K562 (cell line): ENCODE data around the gene CNTN3. TPM values are rescaled to one million over a fixed set of nuclear protein-coding genes. Genes with fewer than 3 reads are reported as not detected.

Experiments
- ATAC-seq: fragments of 200-7000 bp; cut with Tn5 transposase; 3 replicates; pipeline ENCODE4 v1.9.1; 2020; ENCODE audit warnings: moderate library complexity
- BruUV-seq: library from RNA; stranded (reverse); fragments of 400-500 nt; replicated peaks from 2 replicates; lab custom pipeline; 2021; lab: Mats Ljungman, UMichigan
- CTCF ChIA-PET: fragments of 300-600 bp; formaldehyde crosslinking; extraction: SDS; loops from one replicate; lab custom pipeline; 2021; ENCODE audit warnings: low intra/inter-chr PET ratio; lab: Yijun Ruan, JAX
- POLR2A ChIA-PET: fragments of 300-600, 350-650 bp; sonication (Branson Sonifier 250); formaldehyde crosslinking; extraction: SDS; loops from one replicate; lab custom pipeline; 2021; ENCODE audit warnings: antibody characterized with exemption, inconsistent platforms; lab: Yijun Ruan, JAX
- DNase-seq, 4 experiments: peaks; one replicate each; pipeline versions ENCODE4 v3.0.0 to v3.0.0-alpha.2; 2011 to 2018; ENCODE audit warnings: low spot score in 3 of 4, mixed read lengths in 3 of 4; ENCODE audit errors: extremely low read depth in 1 of 4
- FAIRE-seq: peaks from 2 replicates; lab custom pipeline; 2011; peaks lifted over from hg19 to GRCh38; lab: Jason Lieb, UNC
- H2AFZ ChIP-seq: 2 replicates; pipeline ENCODE4 v1.6.0; 2011; ENCODE audit warnings: low read depth, low read length, control low read depth, inconsistent platforms
- H3K27ac ChIP-seq: fragments of 200-600 bp; 3 replicates; pipeline ENCODE4 v1.8.0; 2011; ENCODE audit warnings: low read depth, mild to moderate bottlenecking, control low read depth, inconsistent platforms, low read length, moderate library complexity, mixed read lengths; ENCODE audit errors: extremely low read depth
- H3K27me3 ChIP-seq, 2 experiments: fragments of 300-600 bp in 1 of 2; 2 replicates in 1 of 2; 3 replicates in 1 of 2; pipeline versions ENCODE4 v1.6.0 to v1.8.0; 2011; ENCODE audit warnings: inconsistent platforms in 2 of 2, low read length in 2 of 2, mild to moderate bottlenecking in 1 of 2, mixed read lengths in 1 of 2, moderate library complexity in 1 of 2; ENCODE audit not compliant: control insufficient read depth in 2 of 2, insufficient read depth in 2 of 2
- H3K36me3 ChIP-seq: fragments of 300-600 bp; 3 replicates; pipeline ENCODE4 v1.8.0; 2011; ENCODE audit warnings: mild to moderate bottlenecking, low read length, inconsistent platforms; ENCODE audit not compliant: control insufficient read depth, insufficient read depth
- H3K4me1 ChIP-seq, 2 experiments: fragments of 200-600 bp in 1 of 2; replicated peaks in 1 of 2; 2 replicates in 1 of 2; 3 replicates in 1 of 2; pipeline versions ENCODE4 v1.5.1 to v1.8.0; 2011; ENCODE audit warnings: inconsistent platforms in 2 of 2, low read length in 2 of 2, mild to moderate bottlenecking in 1 of 2, mixed read lengths in 1 of 2, moderate library complexity in 1 of 2; ENCODE audit not compliant: control insufficient read depth in 2 of 2, insufficient read depth in 2 of 2
- H3K4me2 ChIP-seq: 2 replicates; pipeline ENCODE4 v1.6.1; 2011; ENCODE audit warnings: low read length, control low read depth, inconsistent platforms, mixed read lengths; ENCODE audit not compliant: insufficient read depth
- H3K4me3 ChIP-seq: fragments of 200-600 bp; sonication (generic), shearing (Covaris generic); 2 replicates; pipeline ENCODE4 v1.5.1; 2016; ENCODE audit warnings: control low read depth, inconsistent platforms
- H3K79me2 ChIP-seq: fragments of 200-600 bp; 3 replicates; pipeline ENCODE4 v1.8.0; 2011; ENCODE audit warnings: low read length, inconsistent platforms; ENCODE audit not compliant: control insufficient read depth, insufficient read depth
- H3K9ac ChIP-seq, 2 experiments: 2 replicates each; pipeline versions ENCODE4 v1.6.0 to v1.6.1; 2011; ENCODE audit warnings: low read depth in 2 of 2, low read length in 2 of 2, control low read depth in 1 of 2, inconsistent platforms in 1 of 2, mild to moderate bottlenecking in 1 of 2, mixed read lengths in 1 of 2; ENCODE audit not compliant: insufficient read depth in 1 of 2
- H3K9me1 ChIP-seq: one replicate; pipeline ENCODE4 v1.6.0; 2011; ENCODE audit warnings: inconsistent platforms, mild to moderate bottlenecking, low read length, moderate library complexity; ENCODE audit not compliant: control insufficient read depth, insufficient read depth
- H3K9me3 ChIP-seq: replicated peaks from 2 replicates; pipeline ENCODE4 v1.5.1; 2011; ENCODE audit warnings: low read depth, low read length, inconsistent platforms; ENCODE audit not compliant: control insufficient read depth, insufficient read depth
- H4K20me1 ChIP-seq: replicated peaks from 2 replicates; pipeline ENCODE4 v1.6.1; 2011; ENCODE audit warnings: low read length, inconsistent platforms, mixed read lengths; ENCODE audit not compliant: control insufficient read depth, insufficient read depth
- CAMTA2 ChIP-seq: fragments of 250-450 bp; sonication (Bioruptor Pico); conservative IDR thresholded peaks from 2 replicates; pipeline ENCODE4 v1.5.1; 2022
- GTF2F1 ChIP-seq: IDR thresholded peaks from 2 replicates; pipeline ENCODE4 v1.6.1; 2011; ENCODE audit warnings: low read depth, low read length, improper control_type of control experiment
- HNRNPUL1 ChIP-seq: fragments of 200-400 bp; formaldehyde crosslinking; IDR thresholded peaks from 2 replicates; pipeline ENCODE4 v1.6.1; 2017; ENCODE audit warnings: low read length
- LARP7 ChIP-seq: fragments of 450-650 bp; IDR thresholded peaks from 2 replicates; pipeline ENCODE4 v1.6.1; 2016
- MIER1 ChIP-seq: fragments of 450-650 bp; IDR thresholded peaks from 2 replicates; pipeline ENCODE4 v1.6.1; 2016; ENCODE audit warnings: antibody characterized with exemption, mild to moderate bottlenecking, low read depth
- RBFOX2 ChIP-seq: fragments of 200-400 bp; formaldehyde crosslinking; IDR thresholded peaks from 2 replicates; pipeline ENCODE4 v1.6.1; 2017; ENCODE audit warnings: low read depth, mild to moderate bottlenecking, low read length, moderate library complexity
- TAF15 ChIP-seq: fragments of 200-400 bp; formaldehyde crosslinking; IDR thresholded peaks from 2 replicates; pipeline ENCODE4 v1.6.1; 2017; ENCODE audit warnings: mild to moderate bottlenecking, low read depth, low read length, moderate library complexity
- TCFL5 ChIP-seq: fragments of 250-450 bp; sonication (Bioruptor Pico); conservative IDR thresholded peaks from 2 replicates; pipeline ENCODE4 v1.6.1; 2021; ENCODE audit warnings: mild to moderate bottlenecking, moderate library complexity, matching md5 sums
- ZFP1 ChIP-seq: fragments of 450-650 bp; formaldehyde crosslinking; IDR thresholded peaks from 2 replicates; pipeline ENCODE4 v1.4.0; 2020; ENCODE audit warnings: mild to moderate bottlenecking, mixed read lengths
- ZNF695 ChIP-seq: fragments of 450-650 bp; formaldehyde crosslinking; IDR thresholded peaks from 2 replicates; pipeline ENCODE4 v1.4.0; 2020; ENCODE audit warnings: mild to moderate bottlenecking, moderate library complexity
- WGBS: fragments of 100-300 bp; shearing (Covaris generic); methylation state at CpG from one replicate; pipeline ENCODE4 v1.1.6; 2016; ENCODE audit warnings: low coverage, mixed read lengths; ENCODE audit not compliant: insufficient coverage; ENCODE audit errors: missing lambda C conversion rate; 5-methylcytosine and 5-hydroxymethylcytosine counted together
- in situ Hi-C: fragments of 300-500 bp; cut with MboI; formaldehyde crosslinking; loops from 4 replicates; pipeline ENCODE4 v1.15.0; 2018; ENCODE audit warnings: inconsistent platforms, mixed read lengths
- intact Hi-C: fragments of 100-400 bp; cut with micrococcal nuclease; formaldehyde crosslinking; loops from 2 replicates; pipeline ENCODE4 v1.14.2; 2022
- polyA plus RNA-seq, 8 experiments: library from polyadenylated mRNA; depleted of rRNA in 4 of 8; stranded (reverse) in 5 of 8; unstranded in 3 of 8; fragments of >200 nt; fragmentation: Nextera tagmentation in 2 of 8; fragmentation: Illumina TruSeq in 1 of 8; extraction: Ambion mirVana in 2 of 8; extraction: Trizol in 1 of 8; gene quantifications; 2 replicates each; pipeline versions ENCODE4 v1.2.1 to v1.2.3, GENCODE V29; 2011 to 2014; ENCODE audit warnings: inconsistent platforms in 1 of 8, missing spikeins in 1 of 8
- total RNA-seq, 7 experiments: library from RNA; depleted of rRNA in 6 of 7; stranded (reverse); fragments of >200 nt in 6 of 7; fragmentation: Illumina TruSeq in 2 of 7; extraction: Trizol in 2 of 7; gene quantifications; 2 replicates each; pipeline versions ENCODE4 v1.2.1 to v1.2.3, GENCODE V29; 2011 to 2021; ENCODE audit warnings: low replicate concordance in 1 of 7
- TF ChIP-seq, protein P1 (sequence below): fragments of 450-650 bp; IDR thresholded peaks from 2 replicates; pipeline ENCODE4 v1.6.1; 2017; ENCODE audit warnings: mild to moderate bottlenecking, moderate library complexity
- TF ChIP-seq, protein P2 (sequence below), 2 experiments: fragments of 150-350 bp in 1 of 2; IDR thresholded peaks; 2 replicates each; pipeline ENCODE4 v1.6.1; 2012 to 2016; ENCODE audit warnings: low read depth in 2 of 2, low read length in 2 of 2, mild to moderate bottlenecking in 1 of 2, moderate library complexity in 1 of 2

The CNTN3 gene
- total and polyA plus RNA-seq, 9 of the 15 experiments (the other 6 are each of a cell fraction or from before 2014, with no cell fraction given), result 0.01 to 0.07 (median 0.03) TPM; not detected in 3

DNA sequence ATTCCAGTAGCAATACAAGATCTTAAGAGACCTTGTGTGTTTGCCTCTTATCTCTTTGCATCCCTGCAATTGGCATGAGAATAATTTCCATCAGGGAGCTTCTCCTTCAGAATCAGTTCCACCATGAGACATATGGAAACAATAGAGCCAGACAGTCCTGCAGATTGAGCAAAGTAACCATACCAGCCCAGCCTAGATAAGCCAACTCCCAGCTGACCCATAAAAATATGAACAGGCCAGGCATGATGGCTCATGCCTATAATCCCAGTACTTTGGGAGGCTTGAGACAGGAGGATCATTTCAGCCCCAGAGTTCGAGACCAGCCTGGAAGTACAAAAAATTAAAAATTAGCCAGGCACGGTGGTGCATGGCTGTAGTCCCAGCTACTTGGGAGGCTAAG is 12.7 kb downstream of the CNTN3 start:
- H3K4me3 ChIP-seq, result no peak overlapping the region
- no peak overlapping the region for H3K9ac ChIP-seq
- intact Hi-C loops (no loop called here), in situ Hi-C loops (no loop called here)
- ATAC-seq (no peak), DNase-seq (no peak)
- no peaks in the 10 kb centered on the region for H4K20me1 ChIP-seq
- WGBS, result 5% methylated on average over 2 of the region's 2 CpGs
- H2AFZ ChIP-seq, result no peak overlapping the region
- POLR2A ChIA-PET, result no interaction called here
- H3K4me2 ChIP-seq, result no peak overlapping the region
- H3K79me2 ChIP-seq, result no peaks in the 10 kb centered on the region
- no peak overlapping the region for H3K27ac ChIP-seq
- H3K36me3 ChIP-seq, result no peaks in the 10 kb centered on the region
- H3K4me1 ChIP-seq, result no peaks in the 10 kb centered on the region
- no peaks in the 10 kb centered on the region for H3K9me1 ChIP-seq
- TF ChIP-seq HNRNPUL1, result no peak
- no peak for TF ChIP-seq LARP7
- TF ChIP-seq RBFOX2, result no peak
- TF ChIP-seq, protein P1, sequence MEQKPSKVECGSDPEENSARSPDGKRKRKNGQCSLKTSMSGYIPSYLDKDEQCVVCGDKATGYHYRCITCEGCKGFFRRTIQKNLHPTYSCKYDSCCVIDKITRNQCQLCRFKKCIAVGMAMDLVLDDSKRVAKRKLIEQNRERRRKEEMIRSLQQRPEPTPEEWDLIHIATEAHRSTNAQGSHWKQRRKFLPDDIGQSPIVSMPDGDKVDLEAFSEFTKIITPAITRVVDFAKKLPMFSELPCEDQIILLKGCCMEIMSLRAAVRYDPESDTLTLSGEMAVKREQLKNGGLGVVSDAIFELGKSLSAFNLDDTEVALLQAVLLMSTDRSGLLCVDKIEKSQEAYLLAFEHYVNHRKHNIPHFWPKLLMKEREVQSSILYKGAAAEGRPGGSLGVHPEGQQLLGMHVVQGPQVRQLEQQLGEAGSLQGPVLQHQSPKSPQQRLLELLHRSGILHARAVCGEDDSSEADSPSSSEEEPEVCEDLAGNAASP, result no peak
- TF ChIP-seq CAMTA2 (CRISPR knock-in tag), result no peak
- TF ChIP-seq ZFP1, result no peak
- TF ChIP-seq TCFL5 (CRISPR knock-in tag), result no peak
- no peak for TF ChIP-seq GTF2F1
- no peak for TF ChIP-seq MIER1
- no peak for TF ChIP-seq ZNF695 (CRISPR knock-in tag)
- TF ChIP-seq, protein P2, sequence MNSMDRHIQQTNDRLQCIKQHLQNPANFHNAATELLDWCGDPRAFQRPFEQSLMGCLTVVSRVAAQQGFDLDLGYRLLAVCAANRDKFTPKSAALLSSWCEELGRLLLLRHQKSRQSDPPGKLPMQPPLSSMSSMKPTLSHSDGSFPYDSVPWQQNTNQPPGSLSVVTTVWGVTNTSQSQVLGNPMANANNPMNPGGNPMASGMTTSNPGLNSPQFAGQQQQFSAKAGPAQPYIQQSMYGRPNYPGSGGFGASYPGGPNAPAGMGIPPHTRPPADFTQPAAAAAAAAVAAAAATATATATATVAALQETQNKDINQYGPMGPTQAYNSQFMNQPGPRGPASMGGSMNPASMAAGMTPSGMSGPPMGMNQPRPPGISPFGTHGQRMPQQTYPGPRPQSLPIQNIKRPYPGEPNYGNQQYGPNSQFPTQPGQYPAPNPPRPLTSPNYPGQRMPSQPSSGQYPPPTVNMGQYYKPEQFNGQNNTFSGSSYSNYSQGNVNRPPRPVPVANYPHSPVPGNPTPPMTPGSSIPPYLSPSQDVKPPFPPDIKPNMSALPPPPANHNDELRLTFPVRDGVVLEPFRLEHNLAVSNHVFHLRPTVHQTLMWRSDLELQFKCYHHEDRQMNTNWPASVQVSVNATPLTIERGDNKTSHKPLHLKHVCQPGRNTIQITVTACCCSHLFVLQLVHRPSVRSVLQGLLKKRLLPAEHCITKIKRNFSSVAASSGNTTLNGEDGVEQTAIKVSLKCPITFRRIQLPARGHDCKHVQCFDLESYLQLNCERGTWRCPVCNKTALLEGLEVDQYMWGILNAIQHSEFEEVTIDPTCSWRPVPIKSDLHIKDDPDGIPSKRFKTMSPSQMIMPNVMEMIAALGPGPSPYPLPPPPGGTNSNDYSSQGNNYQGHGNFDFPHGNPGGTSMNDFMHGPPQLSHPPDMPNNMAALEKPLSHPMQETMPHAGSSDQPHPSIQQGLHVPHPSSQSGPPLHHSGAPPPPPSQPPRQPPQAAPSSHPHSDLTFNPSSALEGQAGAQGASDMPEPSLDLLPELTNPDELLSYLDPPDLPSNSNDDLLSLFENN (IDR thresholded peaks at IDR 0.05; ENCODE audit: low read depth in 2 of 2, low read length in 2 of 2), result no peak
- no peak for TF ChIP-seq TAF15
- TF ChIP-seq, all 486 proteins: peak for 0
- no peak for FAIRE-seq
- no TSS peak for BruUV-seq
- no peaks in the 10 kb centered on the region for H3K27me3 ChIP-seq
- CTCF ChIA-PET, result no interaction called here
- H3K9me3 ChIP-seq, result no peaks in the 10 kb centered on the region
